ENCODE measurements around the gene PDE6C.

DNA sequence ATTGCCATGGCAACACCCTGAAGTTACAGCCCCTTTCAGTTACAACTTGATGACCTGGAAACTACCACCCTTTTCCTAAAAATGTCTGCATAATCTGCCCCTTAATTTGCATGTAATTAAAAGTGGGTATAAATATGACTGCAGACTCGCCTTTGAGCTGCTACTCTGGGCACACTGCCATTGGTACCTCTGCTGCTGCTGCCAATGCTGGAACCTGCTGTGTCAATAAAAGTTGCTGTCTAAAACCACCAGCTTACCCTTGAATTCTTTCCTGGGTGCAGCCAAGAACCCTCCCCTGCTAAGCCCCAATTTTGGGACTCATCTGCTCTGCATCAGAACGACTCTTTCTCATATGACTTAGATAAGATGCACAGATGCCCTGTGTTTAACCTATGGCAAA lies 100.3 kb downstream of the PDE6C start:
- TF ChIP-seq CTCF (IDR thresholded peaks at IDR 0.05) = no peak
- TF ChIP-seq POLR2A (IDR thresholded peaks at IDR 0.05) = no peak

All from esophagus squamous epithelium (tissue), 4 donors.